Neural cell (in vitro differentiated cells): ENCODE results near the gene DOCK10. TPM values are rescaled to one million over a fixed set of nuclear protein-coding genes. Genes with fewer than 3 reads are reported as not detected.

Source experiments
- H2AFZ ChIP-seq: fragments of 200-600, 300-800 bp; sonication (generic), shearing (Covaris generic); 2 replicates; pipeline ENCODE4 v1.6.0; 2014; ENCODE audit warnings: low read depth, mild to moderate bottlenecking, antibody characterized with exemption, low read length, moderate library complexity
- H3F3A ChIP-seq: fragments of 200-600 bp; shearing (Covaris generic); 2 replicates; pipeline ENCODE4 v1.6.1; 2016; ENCODE audit warnings: mild to moderate bottlenecking, moderate library complexity, mixed read lengths, antibody characterized with exemption, low read length; ENCODE audit not compliant: insufficient read depth, poor library complexity, severe bottlenecking
- H3K27ac ChIP-seq: fragments of 200-600, 300-800 bp; sonication (generic), shearing (Covaris generic); 2 replicates; pipeline ENCODE4 v1.5.1; 2014; ENCODE audit warnings: mild to moderate bottlenecking, low read length, moderate library complexity
- H3K27me3 ChIP-seq: fragments of 300-800, 200-600 bp; sonication (generic), shearing (Covaris generic); 2 replicates; pipeline ENCODE4 v1.6.0; 2014; ENCODE audit warnings: mild to moderate bottlenecking, low read depth, low read length, moderate library complexity; ENCODE audit not compliant: insufficient read depth
- H3K36me3 ChIP-seq: fragments of 300-800, 200-600 bp; sonication (generic), shearing (Covaris generic); 2 replicates; pipeline ENCODE4 v1.5.1; 2014; ENCODE audit warnings: mild to moderate bottlenecking, antibody characterized with exemption, low read length, moderate library complexity; ENCODE audit not compliant: insufficient read depth
- H3K4me2 ChIP-seq: fragments of 300-800, 200-600 bp; sonication (generic), shearing (Covaris generic); 2 replicates; pipeline ENCODE4 v1.6.0; 2014; ENCODE audit warnings: mild to moderate bottlenecking, low read length
- H3K4me3 ChIP-seq: fragments of 300-800, 200-600 bp; sonication (generic), shearing (Covaris generic); 2 replicates; pipeline ENCODE4 v1.5.1; 2014; ENCODE audit warnings: mild to moderate bottlenecking, low read length, moderate library complexity
- H3K79me2 ChIP-seq: fragments of 200-600 bp; shearing (Covaris generic); replicated peaks from 2 replicates; pipeline ENCODE4 v1.6.0; 2014; ENCODE audit warnings: mild to moderate bottlenecking, low read length, moderate library complexity; ENCODE audit not compliant: insufficient read depth
- H3K9ac ChIP-seq: fragments of 300-800, 200-600 bp; sonication (generic), shearing (Covaris generic); 2 replicates; pipeline ENCODE4 v1.6.1; 2016; ENCODE audit warnings: mild to moderate bottlenecking, low read length, mixed read lengths
- H3K9me2 ChIP-seq: fragments of 200-600 bp; shearing (Covaris generic); 2 replicates; pipeline ENCODE4 v1.6.1; 2016; ENCODE audit warnings: mild to moderate bottlenecking, low read length, mixed read lengths; ENCODE audit not compliant: insufficient read depth
- H3K9me3 ChIP-seq: fragments of 200-600, 300-800 bp; sonication (generic), shearing (Covaris generic); 2 replicates; pipeline ENCODE4 v1.6.1; 2016; ENCODE audit warnings: mild to moderate bottlenecking, mixed run types, low read length, moderate library complexity, mixed read lengths
- H4K20me1 ChIP-seq: fragments of 200-600 bp; shearing (Covaris generic); 2 replicates; pipeline ENCODE4 v1.6.1; 2016; ENCODE audit warnings: mild to moderate bottlenecking, mixed run types; ENCODE audit not compliant: insufficient read depth
- CTCF ChIP-seq: fragments of 450-650 bp; IDR thresholded peaks from 2 replicates; pipeline ENCODE4 v1.5.1; 2014; ENCODE audit warnings: antibody characterized with exemption, mild to moderate bottlenecking, moderate library complexity; ENCODE audit not compliant: poor library complexity, severe bottlenecking
- EP300 ChIP-seq: fragments of 450-650 bp; conservative IDR thresholded peaks from 2 replicates; pipeline ENCODE4 v1.6.1; 2014; ENCODE audit warnings: antibody characterized with exemption, mild to moderate bottlenecking, moderate library complexity; ENCODE audit not compliant: poor library complexity, severe bottlenecking
- EZH2 ChIP-seq: fragments of 200-600, 300-800 bp; shearing (Covaris generic), sonication (generic); IDR thresholded peaks from 2 replicates; pipeline ENCODE4 v1.6.1; 2014; ENCODE audit warnings: antibody characterized with exemption, low read length, borderline replicate concordance, mild to moderate bottlenecking; ENCODE audit not compliant: insufficient read depth, poor library complexity, severe bottlenecking
- MXI1 ChIP-seq: fragments of 450-650 bp; conservative IDR thresholded peaks from 2 replicates; pipeline ENCODE4 v1.6.1; 2014; ENCODE audit warnings: antibody characterized with exemption, mild to moderate bottlenecking; ENCODE audit not compliant: poor library complexity, severe bottlenecking
- POLR2AphosphoS5 ChIP-seq: IDR thresholded peaks from 2 replicates; pipeline ENCODE4 v1.6.1; 2012
- RAD21 ChIP-seq: fragments of 450-650 bp; conservative IDR thresholded peaks from 2 replicates; pipeline ENCODE4 v1.6.1; 2014; ENCODE audit warnings: antibody characterized with exemption, mild to moderate bottlenecking, moderate library complexity
- REST ChIP-seq: IDR thresholded peaks from 2 replicates; pipeline ENCODE4 v1.6.1; 2012; ENCODE audit warnings: borderline replicate concordance
- SMC3 ChIP-seq: fragments of 450-650 bp; conservative IDR thresholded peaks from 2 replicates; pipeline ENCODE4 v1.6.1; 2014; ENCODE audit warnings: antibody characterized with exemption, mild to moderate bottlenecking, moderate library complexity; ENCODE audit not compliant: poor library complexity
- TAF1 ChIP-seq: IDR thresholded peaks from 2 replicates; pipeline ENCODE4 v1.6.1; 2012; ENCODE audit warnings: low read depth
- polyA plus RNA-seq: library from polyadenylated mRNA; depleted of rRNA; stranded (reverse); fragments of >200 nt; gene quantifications from 2 replicates; pipeline ENCODE4 v1.2.3, GENCODE V29; 2014

DOCK10 gene
- polyA plus RNA-seq, 1 donor from 2014 or later, result 0.37 TPM

- H3K79me2 ChIP-seq, result no peaks in the 10 kb centered on the region
- H3K9ac ChIP-seq, result no peak overlapping the region
- no peak overlapping the region for H3K4me2 ChIP-seq
- H3K9me3 ChIP-seq, result no peaks in the 10 kb centered on the region
- H2AFZ ChIP-seq, result no peak overlapping the region
- no peaks in the 10 kb centered on the region for H3K27me3 ChIP-seq
- no peaks in the 10 kb centered on the region for H3F3A ChIP-seq
- H4K20me1 ChIP-seq, result no peaks in the 10 kb centered on the region
- H3K27ac ChIP-seq, result no peak overlapping the region
- no peaks in the 10 kb centered on the region for H3K9me2 ChIP-seq
- no peak overlapping the region for H3K4me3 ChIP-seq
- no peak for TF ChIP-seq MXI1
- no peak for TF ChIP-seq POLR2AphosphoS5
- TF ChIP-seq REST, result no peak
- no peak for TF ChIP-seq EZH2
- TF ChIP-seq EP300, result no peak
- no peak for TF ChIP-seq TAF1
- no peak for TF ChIP-seq SMC3
- no peak for TF ChIP-seq CTCF
- TF ChIP-seq RAD21, result no peak
- no peaks in the 10 kb centered on the region for H3K36me3 ChIP-seq
These were observed 159.1 kb downstream of the DOCK10 start for GRCh38 chr2:224883172-224883516.

DNA sequence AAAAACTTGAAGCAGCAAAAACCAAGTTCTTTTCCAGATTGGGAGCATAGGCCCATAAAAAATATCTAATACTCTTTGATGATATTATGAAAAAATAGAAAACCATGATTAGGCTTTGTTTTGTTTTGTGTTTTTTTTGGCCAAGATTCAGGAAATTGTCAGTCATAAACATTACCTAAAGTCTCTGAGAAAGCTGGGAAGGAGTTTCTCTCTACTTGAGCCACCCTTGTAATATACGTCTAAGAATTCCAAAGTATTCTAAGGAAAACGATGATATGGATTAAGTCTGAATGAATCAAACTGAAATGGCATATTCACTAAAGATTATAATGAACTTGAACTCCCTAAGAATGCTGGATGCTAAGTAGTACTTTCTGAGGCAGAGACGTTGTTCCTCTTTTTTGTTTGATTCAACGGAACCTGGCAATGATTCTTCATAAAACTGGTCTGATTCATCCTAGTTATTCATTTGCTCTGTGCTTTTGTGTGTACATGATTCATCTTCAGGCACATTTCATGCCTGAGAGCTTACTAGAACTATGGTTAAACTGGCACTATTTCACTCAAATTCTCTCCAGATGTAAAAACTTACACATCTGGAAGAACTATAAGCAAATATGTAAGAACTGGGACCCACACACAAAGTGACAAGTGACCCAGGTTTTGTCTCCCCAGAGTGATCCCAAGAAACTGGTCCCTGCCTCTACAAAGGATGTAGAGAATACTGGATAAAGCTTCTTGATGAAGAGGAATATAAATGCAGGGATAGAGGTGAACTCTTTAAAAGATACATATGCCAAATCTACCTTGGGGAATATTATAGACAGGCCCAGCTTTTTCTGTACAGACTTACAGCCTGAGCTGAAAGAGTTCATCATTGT is 159.7 kb downstream of the DOCK10 start:
- no peak overlapping the region for H3K4me2 ChIP-seq
- TF ChIP-seq SMC3, result no peak

More for the DNA sequence above, 159.7 kb downstream of the DOCK10 start:
- H2AFZ ChIP-seq, result no peak overlapping the region
- no peaks in the 10 kb centered on the region for H4K20me1 ChIP-seq
- no peak overlapping the region for H3K4me3 ChIP-seq
- H3K27ac ChIP-seq, result no peak overlapping the region
- H3K36me3 ChIP-seq, result no peaks in the 10 kb centered on the region
- no peaks in the 10 kb centered on the region for H3K9me2 ChIP-seq
- no peaks in the 10 kb centered on the region for H3K27me3 ChIP-seq
- H3K79me2 ChIP-seq, result no peaks in the 10 kb centered on the region
- H3F3A ChIP-seq, result no peaks in the 10 kb centered on the region
- no peak overlapping the region for H3K9ac ChIP-seq
- H3K9me3 ChIP-seq, result no peaks in the 10 kb centered on the region
